Choroid plexus epithelial cell (primary cell): ENCODE measurements around the gene MYBL2.

ENCODE experiments used
- DNase-seq: peaks from one replicate; pipeline ENCODE4 v3.0.0-alpha.2; 2010; ENCODE audit warnings: low read depth
- H3K4me3 ChIP-seq: 2 replicates; pipeline ENCODE4 v1.5.1; 2011; ENCODE audit warnings: low read depth, mild to moderate bottlenecking, control low read depth, low read length, moderate library complexity
- CTCF ChIP-seq: conservative IDR thresholded peaks from 2 replicates; pipeline ENCODE4 v1.5.1; 2011; ENCODE audit warnings: low read depth, mild to moderate bottlenecking, control low read depth, inconsistent platforms, low read length, moderate library complexity

MYBL2 gene

DNA sequence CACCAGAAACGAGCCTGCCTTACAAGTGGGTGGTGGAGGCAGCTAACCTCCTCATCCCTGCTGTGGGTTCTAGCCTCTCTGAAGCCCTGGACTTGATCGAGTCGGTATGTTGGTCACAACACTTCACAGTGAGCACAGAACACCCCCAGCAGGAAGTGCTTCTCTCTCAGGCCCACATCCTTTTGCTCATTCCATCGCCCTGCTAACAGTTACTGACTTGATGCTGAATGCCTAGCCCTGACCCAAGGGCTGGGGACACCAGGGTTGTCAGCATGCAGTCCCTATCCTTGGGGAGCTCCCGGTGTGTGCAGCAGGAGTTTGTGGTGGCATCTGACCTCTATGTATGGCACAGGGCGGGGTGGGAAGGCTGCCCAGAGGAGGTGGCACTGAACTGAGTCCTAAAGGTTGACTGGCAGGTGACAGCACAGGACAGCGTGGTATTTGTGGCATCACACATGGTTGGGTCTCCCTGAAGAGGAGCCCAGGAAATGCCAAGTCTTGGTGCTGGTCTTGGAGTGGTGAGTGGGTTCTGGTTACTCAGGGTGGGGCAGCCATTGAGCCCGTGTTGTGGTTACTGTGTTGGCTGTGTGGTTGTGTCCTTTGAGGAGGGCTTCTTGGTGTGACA lies 33.1 kb downstream of the MYBL2 start:
- TF ChIP-seq CTCF, result no peak
- no peak overlapping the region for H3K4me3 ChIP-seq
- DNase-seq, result no peak

GRCh38 chr20:43700627-43701026 lies 33.7 kb downstream of the MYBL2 start:
- no peak for DNase-seq
- no peak overlapping the region for H3K4me3 ChIP-seq
- TF ChIP-seq CTCF, result no peak

- no peak for DNase-seq
- H3K4me3 ChIP-seq, result no peak overlapping the region
- TF ChIP-seq CTCF, result no peak
Measured at GRCh38 chr20:43702502-43702901, 35.6 kb downstream of the MYBL2 start.

DNA sequence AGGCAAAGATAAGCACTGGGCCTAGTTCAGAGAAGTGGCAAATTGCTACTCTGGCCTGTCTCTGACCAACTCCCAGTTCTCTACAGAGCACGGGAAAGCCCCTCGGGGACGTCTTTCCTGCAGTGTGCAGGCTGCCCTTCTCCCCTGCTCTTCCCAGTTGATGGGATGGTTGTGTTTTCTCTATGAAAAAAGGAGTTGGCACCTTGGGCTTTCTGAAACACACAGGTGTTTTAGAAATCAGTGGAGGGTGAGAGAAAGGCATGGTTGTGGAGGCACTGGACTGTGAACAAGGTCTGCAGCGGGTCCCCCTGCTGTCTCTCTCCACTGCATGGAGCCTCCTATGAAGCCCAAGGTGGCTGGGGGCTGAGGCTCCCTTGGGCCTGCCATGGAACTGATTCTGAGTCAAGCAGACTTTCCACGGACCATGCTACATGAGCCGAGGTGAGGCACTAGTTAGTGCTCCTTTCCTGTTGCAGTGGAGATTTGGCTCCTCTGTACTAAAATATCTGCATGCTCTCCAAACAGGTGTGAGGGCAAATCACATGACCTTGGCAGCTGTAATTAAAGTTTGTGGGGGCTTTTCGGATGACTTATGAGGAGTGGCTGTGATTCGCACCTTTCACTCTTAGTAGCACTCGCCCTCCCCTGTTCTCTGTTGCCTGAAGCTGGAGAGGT lies 43.6 kb downstream of the MYBL2 start:
- no peak for TF ChIP-seq CTCF
- no peak overlapping the region for H3K4me3 ChIP-seq

DNA sequence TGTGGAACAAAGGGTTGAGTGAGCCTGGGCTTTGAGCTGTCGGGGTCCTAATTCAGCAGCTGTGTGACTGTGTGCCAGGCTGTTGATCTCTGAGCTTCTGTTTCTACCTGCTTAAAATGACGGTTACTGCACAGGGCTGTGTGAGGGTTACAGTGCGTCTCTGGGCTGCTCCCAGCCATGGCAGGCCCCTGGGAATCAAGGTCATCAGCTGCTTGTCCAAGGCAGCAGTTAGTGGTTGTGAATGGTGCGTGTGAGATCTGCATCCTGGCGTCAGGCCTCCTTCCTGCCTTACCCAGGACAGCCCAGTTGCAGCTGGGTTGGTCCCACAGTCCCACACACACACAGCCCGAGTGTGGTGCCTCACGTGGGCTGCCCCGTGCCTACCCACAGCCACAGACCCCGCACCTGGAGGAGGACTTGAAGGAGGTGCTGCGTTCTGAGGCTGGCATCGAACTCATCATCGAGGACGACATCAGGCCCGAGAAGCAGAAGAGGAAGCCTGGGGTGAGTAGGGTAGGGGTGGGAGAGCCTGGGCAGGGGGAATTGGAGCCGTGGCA lies 44.3 kb downstream of the MYBL2 start:
- H3K4me3 ChIP-seq, result no peak overlapping the region
- DNase-seq, result no peak
- no peak for TF ChIP-seq CTCF

More for the DNA sequence above, 43.6 kb downstream of the MYBL2 start:
- no peak for DNase-seq

DNA sequence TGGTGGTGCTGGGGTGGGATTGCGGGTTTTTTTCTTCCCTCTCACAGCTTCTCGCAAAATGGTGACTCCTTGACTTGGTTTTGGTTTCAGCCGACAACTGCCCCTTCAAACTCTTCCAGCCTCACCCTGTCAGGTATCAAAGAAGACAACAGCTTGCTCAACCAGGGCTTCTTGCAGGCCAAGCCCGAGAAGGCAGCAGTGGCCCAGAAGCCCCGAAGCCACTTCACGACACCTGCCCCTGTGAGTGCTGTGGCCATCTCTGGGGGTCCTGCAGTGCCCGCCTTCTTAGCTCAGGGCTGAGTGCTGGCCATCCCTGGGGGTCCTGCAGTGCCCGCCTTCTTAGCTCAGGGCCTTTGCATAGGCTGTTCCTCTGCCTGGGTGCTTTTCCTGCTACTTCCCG lies 48.1 kb downstream of the MYBL2 start:
- DNase-seq, result no peak
- no peak for TF ChIP-seq CTCF
- no peak overlapping the region for H3K4me3 ChIP-seq

GRCh38 chr20:43715511-43715910 lies 48.6 kb downstream of the MYBL2 start:
- H3K4me3 ChIP-seq, result no peak overlapping the region
- DNase-seq, result no peak
- TF ChIP-seq CTCF, result no peak
